ENCODE measurements around the gene HHLA2. TPM values are rescaled to one million over a fixed set of nuclear protein-coding genes. Genes with fewer than 3 reads are reported as not detected.

HHLA2 gene
- total RNA-seq, 1 experiment from 2014 or later = not detected

GRCh38 chr3:108352176-108352575, 55.8 kb downstream of the HHLA2 start:
- Histone ChIP-seq H3K36me3 (ENCODE audit: low read depth, low read length) (no peaks in the 10 kb centered on the region), H3K79me2 (ENCODE audit: low read length) (no peaks in the 10 kb centered on the region), H3K4me2 (ENCODE audit: low read length) (no peak overlapping the region), H4K20me1 (ENCODE audit: low read length) (no peaks in the 10 kb centered on the region), H3K9ac (ENCODE audit: low read length) (no peak overlapping the region), H3K27ac (ENCODE audit: low read length) (no peak overlapping the region), H3K9me3 (ENCODE audit: low read length) (no peaks in the 10 kb centered on the region), H3K4me1 (ENCODE audit: insufficient read depth, low read length) (peaks cover 5% of the 10 kb centered on the region; the same call in 1 of the 2 replicates), H3K4me3 (ENCODE audit: low read length) (no peak overlapping the region), H3K9me2 (replicated peaks; ENCODE audit: low read length) (no peaks in the 10 kb centered on the region), H2AFZ (ENCODE audit: low read length) (no peak overlapping the region), H3K27me3 (ENCODE audit: low read length) (no peaks in the 10 kb centered on the region), H3F3A (ENCODE audit: low read length, unreplicated experiment) (no peaks in the 10 kb centered on the region)
- DNase-seq = no peak
- BruUV-seq (replicated peaks) = no TSS peak
- TF ChIP-seq CTCF (conservative IDR thresholded peaks at IDR 0.05; ENCODE audit: low read depth, low read length) (no peak), EZH2phosphoT487 (IDR thresholded peaks at IDR 0.05; ENCODE audit: borderline replicate concordance, low read length) (no peak), EZH2 (IDR thresholded peaks at IDR 0.05; ENCODE audit: low read length, unreplicated experiment) (no peak)
- POLR2A ChIA-PET (ENCODE audit: unreplicated experiment) = no interaction called here
- intact Hi-C loops (cut with micrococcal nuclease) = no loop called here
- ATAC-seq = no peak
- CTCF ChIA-PET = no interaction called here

DNA sequence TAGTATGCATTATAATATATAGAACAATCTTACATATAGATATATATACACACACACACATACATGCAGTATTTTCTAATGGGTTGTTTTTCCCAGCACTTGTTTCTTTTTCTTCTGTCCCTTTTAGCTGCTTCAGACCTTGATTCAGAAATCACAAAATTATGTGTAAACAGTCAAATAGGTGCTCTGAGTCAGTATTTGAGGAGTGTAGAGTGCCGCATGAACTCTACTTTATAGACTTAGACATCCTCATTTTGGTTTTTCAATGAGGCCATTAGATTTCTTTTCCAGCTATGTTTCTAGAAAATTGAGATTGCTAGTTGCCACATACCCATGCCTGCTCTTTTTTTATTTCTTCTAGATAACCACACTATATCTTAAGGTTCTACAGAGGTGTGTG, 58.2 kb downstream of the HHLA2 start:
- ChIA-PET CTCF (no interaction called here), POLR2A (ENCODE audit: unreplicated experiment) (interaction anchor here (0.6 kb wide), 2 partner anchors 103 to 123 kb away, joined by 3 read pairs; no protein-coding TSS in a partner anchor)
- TF ChIP-seq EZH2phosphoT487 (IDR thresholded peaks at IDR 0.05; ENCODE audit: borderline replicate concordance, low read length) (no peak), EZH2 (IDR thresholded peaks at IDR 0.05; ENCODE audit: low read length, unreplicated experiment) (no peak), CTCF (conservative IDR thresholded peaks at IDR 0.05; ENCODE audit: low read depth, low read length) (no peak)

GRCh38 chr3:108357042-108357441, 60.7 kb downstream of the HHLA2 start:
- TF ChIP-seq EZH2phosphoT487 (IDR thresholded peaks at IDR 0.05; ENCODE audit: borderline replicate concordance, low read length) (no peak), EZH2 (IDR thresholded peaks at IDR 0.05; ENCODE audit: low read length, unreplicated experiment) (no peak), CTCF (conservative IDR thresholded peaks at IDR 0.05; ENCODE audit: low read depth, low read length) (no peak)
- no peak for DNase-seq
- H4K20me1 ChIP-seq (ENCODE audit: low read length) = no peaks in the 10 kb centered on the region
- H3K79me2 ChIP-seq (ENCODE audit: low read length) = no peaks in the 10 kb centered on the region
- CTCF ChIA-PET = no interaction called here
- no peaks in the 10 kb centered on the region for H3F3A ChIP-seq (ENCODE audit: low read length, unreplicated experiment)
- H3K4me2 ChIP-seq (ENCODE audit: low read length) = no peak overlapping the region
- no peak overlapping the region for H3K9ac ChIP-seq (ENCODE audit: low read length)
- BruUV-seq (replicated peaks) = no TSS peak
- peaks cover 5% of the 10 kb centered on the region; the same call in 1 of the 2 replicates for H3K4me1 ChIP-seq (ENCODE audit: insufficient read depth, low read length)
- no peak overlapping the region for H3K27ac ChIP-seq (ENCODE audit: low read length)
- intact Hi-C loops (cut with micrococcal nuclease) = no loop called here
- H3K27me3 ChIP-seq (ENCODE audit: low read length) = no peaks in the 10 kb centered on the region
- H3K4me3 ChIP-seq (ENCODE audit: low read length) = no peak overlapping the region
- no peaks in the 10 kb centered on the region for H3K9me3 ChIP-seq (ENCODE audit: low read length)
- H3K9me2 ChIP-seq (replicated peaks; ENCODE audit: low read length) = no peaks in the 10 kb centered on the region
- no peaks in the 10 kb centered on the region for H3K36me3 ChIP-seq (ENCODE audit: low read depth, low read length)
- H2AFZ ChIP-seq (ENCODE audit: low read length) = no peak overlapping the region
- no peak for ATAC-seq
- POLR2A ChIA-PET (ENCODE audit: unreplicated experiment) = no interaction called here

More for the DNA sequence above, 58.2 kb downstream of the HHLA2 start:
- H3K36me3 ChIP-seq (ENCODE audit: low read depth, low read length) = no peaks in the 10 kb centered on the region
- intact Hi-C loops (cut with micrococcal nuclease) = no loop called here
- no peak overlapping the region for H3K4me3 ChIP-seq (ENCODE audit: low read length)
- no peaks in the 10 kb centered on the region for H3K9me2 ChIP-seq (replicated peaks; ENCODE audit: low read length)
- no peaks in the 10 kb centered on the region for H3K27me3 ChIP-seq (ENCODE audit: low read length)
- H3F3A ChIP-seq (ENCODE audit: low read length, unreplicated experiment) = no peaks in the 10 kb centered on the region
- no peak overlapping the region for H3K4me2 ChIP-seq (ENCODE audit: low read length)
- H4K20me1 ChIP-seq (ENCODE audit: low read length) = no peaks in the 10 kb centered on the region
- H3K79me2 ChIP-seq (ENCODE audit: low read length) = no peaks in the 10 kb centered on the region
- no peaks in the 10 kb centered on the region for H3K9me3 ChIP-seq (ENCODE audit: low read length)
- no peak overlapping the region for H2AFZ ChIP-seq (ENCODE audit: low read length)
- no peak overlapping the region for H3K27ac ChIP-seq (ENCODE audit: low read length)
- DNase-seq (peak; percentile 47), ATAC-seq (peak; percentile 96)
- peaks cover 5% of the 10 kb centered on the region; the same call in 1 of the 2 replicates for H3K4me1 ChIP-seq (ENCODE audit: insufficient read depth, low read length)
- no TSS peak for BruUV-seq (replicated peaks)
- no peak overlapping the region for H3K9ac ChIP-seq (ENCODE audit: low read length)

Data from PC-3 (cell line).